Chondrocyte (in vitro differentiated cells): ENCODE data around the gene GOLGA8A. TPM values are rescaled to one million over a fixed set of nuclear protein-coding genes. Genes with fewer than 3 reads are reported as not detected.

Experiments used
- DNase-seq: peaks from one replicate; pipeline ENCODE4 v3.0.0; 2021; ENCODE audit warnings: mixed read lengths, low spot score
- H3K27ac Mint-ChIP-seq: one replicate; pipeline ENCODE4 v1.8.0; 2021; ENCODE audit warnings: mild to moderate bottlenecking, moderate library complexity, mixed read lengths; ENCODE audit not compliant: unreplicated experiment
- H3K27me3 Mint-ChIP-seq: 2 replicates; pipeline ENCODE4 v1.8.0; 2021; ENCODE audit warnings: low read depth, mixed read lengths
- H3K36me3 Mint-ChIP-seq: 2 replicates; pipeline ENCODE4 v1.8.0; 2021; ENCODE audit warnings: low read depth, mixed read lengths
- H3K4me1 Mint-ChIP-seq: 2 replicates; pipeline ENCODE4 v1.8.0; 2021; ENCODE audit warnings: low read depth, mild to moderate bottlenecking, mixed read lengths
- H3K4me3 Mint-ChIP-seq: one replicate; pipeline ENCODE4 v1.8.0; 2021; ENCODE audit warnings: mild to moderate bottlenecking, moderate library complexity, mixed read lengths; ENCODE audit not compliant: unreplicated experiment
- H3K9me3 Mint-ChIP-seq: 2 replicates; pipeline ENCODE4 v1.8.0; 2021; ENCODE audit warnings: low read depth, mixed read lengths
- total RNA-seq: library from RNA; stranded (reverse); gene quantifications from 3 replicates; pipeline ENCODE4 v1.2.1, GENCODE V29; 2021
- TF ChIP-seq, protein P1 (sequence below): fragments of 200-600 bp; sonication (generic); IDR thresholded peaks from 2 replicates; pipeline ENCODE4 v1.5.0; 2021; ENCODE audit warnings: antibody characterized with exemption, mild to moderate bottlenecking, moderate library complexity

Gene GOLGA8A
- total RNA-seq, 1 donor from 2014 or later: 116 TPM

DNA sequence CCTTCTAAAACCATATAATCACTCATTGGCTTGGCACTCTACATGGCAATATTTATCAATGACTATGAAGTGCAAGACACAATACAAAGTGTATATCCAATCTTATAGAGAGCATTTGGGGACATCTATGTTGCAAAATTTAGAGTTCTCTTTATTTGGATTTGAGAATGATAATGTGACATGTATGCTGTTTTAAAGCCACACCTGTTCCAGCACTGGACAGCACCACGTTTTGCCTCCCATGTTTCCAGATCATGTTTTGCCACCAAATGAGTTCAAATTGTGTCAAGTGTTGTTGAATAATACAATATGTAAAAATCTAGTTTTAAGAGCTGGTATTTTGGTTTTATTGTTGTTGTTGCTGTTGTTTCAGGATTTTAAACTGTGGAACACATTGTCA lies 33.3 kb upstream of the GOLGA8A start:
- Mint-ChIP-seq H3K4me3 (no peak overlapping the region), H3K4me1 (no peaks in the 10 kb centered on the region), H3K9me3 (no peaks in the 10 kb centered on the region), H3K27me3 (peaks cover 37% of the 10 kb centered on the region), H3K27ac (no peak overlapping the region), H3K36me3 (no peaks in the 10 kb centered on the region)
- TF ChIP-seq, protein P1, sequence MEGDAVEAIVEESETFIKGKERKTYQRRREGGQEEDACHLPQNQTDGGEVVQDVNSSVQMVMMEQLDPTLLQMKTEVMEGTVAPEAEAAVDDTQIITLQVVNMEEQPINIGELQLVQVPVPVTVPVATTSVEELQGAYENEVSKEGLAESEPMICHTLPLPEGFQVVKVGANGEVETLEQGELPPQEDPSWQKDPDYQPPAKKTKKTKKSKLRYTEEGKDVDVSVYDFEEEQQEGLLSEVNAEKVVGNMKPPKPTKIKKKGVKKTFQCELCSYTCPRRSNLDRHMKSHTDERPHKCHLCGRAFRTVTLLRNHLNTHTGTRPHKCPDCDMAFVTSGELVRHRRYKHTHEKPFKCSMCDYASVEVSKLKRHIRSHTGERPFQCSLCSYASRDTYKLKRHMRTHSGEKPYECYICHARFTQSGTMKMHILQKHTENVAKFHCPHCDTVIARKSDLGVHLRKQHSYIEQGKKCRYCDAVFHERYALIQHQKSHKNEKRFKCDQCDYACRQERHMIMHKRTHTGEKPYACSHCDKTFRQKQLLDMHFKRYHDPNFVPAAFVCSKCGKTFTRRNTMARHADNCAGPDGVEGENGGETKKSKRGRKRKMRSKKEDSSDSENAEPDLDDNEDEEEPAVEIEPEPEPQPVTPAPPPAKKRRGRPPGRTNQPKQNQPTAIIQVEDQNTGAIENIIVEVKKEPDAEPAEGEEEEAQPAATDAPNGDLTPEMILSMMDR: no peak
- DNase-seq: no peak

DNA sequence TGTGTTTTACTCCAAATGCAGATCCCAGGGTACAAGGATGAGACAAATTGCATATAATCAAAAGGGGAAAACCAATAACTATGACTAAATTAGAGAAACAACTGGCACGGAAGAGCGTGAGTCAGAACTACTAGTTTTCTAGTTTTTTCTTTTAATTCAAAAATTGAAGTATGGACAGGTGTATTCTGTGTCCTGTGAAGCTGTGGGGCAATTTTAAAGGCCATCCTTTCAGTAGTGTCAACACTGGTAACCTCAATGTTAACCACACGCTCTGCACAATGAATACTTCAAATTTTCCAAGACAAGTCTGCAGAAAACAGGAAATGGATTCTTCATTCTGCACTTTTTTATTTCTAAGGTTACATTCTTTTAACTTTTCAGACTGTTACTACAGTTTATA lies 32.5 kb upstream of the GOLGA8A start:
- H3K9me3 Mint-ChIP-seq: no peaks in the 10 kb centered on the region
- H3K4me3 Mint-ChIP-seq: no peak overlapping the region
- TF ChIP-seq, protein P1: no peak
- H3K4me1 Mint-ChIP-seq: no peaks in the 10 kb centered on the region
- no peaks in the 10 kb centered on the region for H3K36me3 Mint-ChIP-seq
- H3K27me3 Mint-ChIP-seq: peaks cover 39% of the 10 kb centered on the region
- H3K27ac Mint-ChIP-seq: no peak overlapping the region
- no peak for DNase-seq

DNA sequence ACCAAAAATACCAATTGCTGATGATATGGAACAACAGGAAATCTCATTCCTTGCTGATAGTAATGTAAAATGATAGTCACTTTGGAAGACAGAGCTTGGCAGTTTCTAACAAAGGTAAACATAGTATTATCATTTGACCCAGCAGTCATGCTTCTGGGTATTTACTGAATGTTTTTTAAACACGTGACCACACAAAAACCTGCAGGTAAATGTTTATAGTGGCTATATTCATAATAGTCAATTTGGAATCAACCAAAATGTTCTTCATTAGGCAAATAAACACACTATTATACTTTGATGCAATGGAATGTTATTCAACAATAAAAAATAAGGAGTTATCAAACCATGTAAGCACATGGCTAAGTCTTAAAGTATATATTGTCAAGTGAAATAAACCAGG lies 24.1 kb upstream of the GOLGA8A start:
- H3K4me3 Mint-ChIP-seq: no peak overlapping the region
- no peak overlapping the region for H3K27ac Mint-ChIP-seq
- no peaks in the 10 kb centered on the region for H3K9me3 Mint-ChIP-seq
- peaks cover 53% of the 10 kb centered on the region for H3K27me3 Mint-ChIP-seq
- H3K36me3 Mint-ChIP-seq: no peaks in the 10 kb centered on the region
- no peaks in the 10 kb centered on the region for H3K4me1 Mint-ChIP-seq
- no peak for DNase-seq
- TF ChIP-seq, protein P1: no peak

DNA sequence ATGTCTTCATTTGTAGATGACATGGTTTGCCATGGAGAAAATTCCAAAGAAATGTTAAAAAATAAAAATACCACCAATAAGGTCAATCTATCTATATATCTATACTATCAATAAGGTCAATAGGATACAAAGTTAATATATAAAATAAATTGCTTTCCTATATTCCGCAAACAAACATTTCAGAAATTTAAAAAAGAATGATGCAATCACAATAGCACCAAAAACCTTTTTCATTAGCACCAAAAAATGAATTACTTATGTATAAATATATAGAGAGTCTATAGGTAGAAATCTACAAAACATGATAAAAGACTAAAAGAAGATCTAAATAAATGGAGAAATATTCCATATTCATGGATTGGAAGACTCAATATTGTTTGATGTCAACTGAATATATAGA lies 22.8 kb upstream of the GOLGA8A start:
- Mint-ChIP-seq H3K9me3 (no peaks in the 10 kb centered on the region), H3K27me3 (peaks cover 49% of the 10 kb centered on the region), H3K4me3 (no peak overlapping the region), H3K27ac (no peak overlapping the region), H3K36me3 (no peaks in the 10 kb centered on the region), H3K4me1 (no peaks in the 10 kb centered on the region)
- TF ChIP-seq, protein P1: no peak
- no peak for DNase-seq

DNA sequence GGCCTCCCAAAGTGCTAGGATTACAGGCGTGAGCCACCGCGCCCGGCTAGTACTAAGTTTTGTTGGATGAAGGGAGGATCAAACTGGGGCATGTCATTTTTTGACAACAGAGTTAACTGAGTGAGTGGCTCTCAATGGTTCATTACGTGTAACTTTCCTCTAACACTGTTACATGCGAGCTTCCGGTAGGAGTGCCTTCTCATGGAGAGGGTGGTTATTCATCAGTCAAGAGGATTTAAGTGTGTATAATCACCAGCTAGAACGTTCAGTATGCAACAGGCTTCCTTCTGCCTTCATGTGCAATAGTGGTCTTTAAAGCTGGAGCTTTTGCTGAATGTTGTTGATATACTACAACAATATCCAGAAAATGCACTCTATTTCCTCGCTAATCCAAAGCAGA lies 19.1 kb upstream of the GOLGA8A start:
- no peak for DNase-seq
- no peaks in the 10 kb centered on the region for H3K36me3 Mint-ChIP-seq
- H3K27ac Mint-ChIP-seq: no peak overlapping the region
- H3K27me3 Mint-ChIP-seq: peaks cover 48% of the 10 kb centered on the region
- H3K4me1 Mint-ChIP-seq: no peaks in the 10 kb centered on the region
- TF ChIP-seq, protein P1: no peak
- H3K4me3 Mint-ChIP-seq: no peak overlapping the region
- H3K9me3 Mint-ChIP-seq: no peaks in the 10 kb centered on the region
